Lower leg skin (tissue), 3 donors: ENCODE data around the gene MED17.

Source experiments
- CTCF ChIP-seq, 3 donors: fragments of 450-650 bp; IDR thresholded peaks; one replicate each; pipeline ENCODE4 v1.5.1; 2016; ENCODE audit warnings: antibody characterized with exemption in 3 of 3, mild to moderate bottlenecking in 3 of 3, moderate library complexity in 2 of 3
- POLR2A ChIP-seq, 2 donors: fragments of 450-650 bp; IDR thresholded peaks; one replicate each; pipeline ENCODE4 v1.6.1; 2016 to 2017; ENCODE audit warnings: antibody characterized with exemption in 2 of 2, mild to moderate bottlenecking in 1 of 2, moderate library complexity in 1 of 2

- TF ChIP-seq CTCF (IDR thresholded peaks at IDR 0.05) (no peak), POLR2A (IDR thresholded peaks at IDR 0.05) (no peak)
Observed at GRCh38 chr11:93783765-93784144, 327 bp upstream of the MED17 start.
